ENCODE results near the gene GABRB3.

Gene GABRB3

GRCh38 chr15:26670116-26670515 is 102.8 kb downstream of the GABRB3 start:
- no peak for DNase-seq

DNA sequence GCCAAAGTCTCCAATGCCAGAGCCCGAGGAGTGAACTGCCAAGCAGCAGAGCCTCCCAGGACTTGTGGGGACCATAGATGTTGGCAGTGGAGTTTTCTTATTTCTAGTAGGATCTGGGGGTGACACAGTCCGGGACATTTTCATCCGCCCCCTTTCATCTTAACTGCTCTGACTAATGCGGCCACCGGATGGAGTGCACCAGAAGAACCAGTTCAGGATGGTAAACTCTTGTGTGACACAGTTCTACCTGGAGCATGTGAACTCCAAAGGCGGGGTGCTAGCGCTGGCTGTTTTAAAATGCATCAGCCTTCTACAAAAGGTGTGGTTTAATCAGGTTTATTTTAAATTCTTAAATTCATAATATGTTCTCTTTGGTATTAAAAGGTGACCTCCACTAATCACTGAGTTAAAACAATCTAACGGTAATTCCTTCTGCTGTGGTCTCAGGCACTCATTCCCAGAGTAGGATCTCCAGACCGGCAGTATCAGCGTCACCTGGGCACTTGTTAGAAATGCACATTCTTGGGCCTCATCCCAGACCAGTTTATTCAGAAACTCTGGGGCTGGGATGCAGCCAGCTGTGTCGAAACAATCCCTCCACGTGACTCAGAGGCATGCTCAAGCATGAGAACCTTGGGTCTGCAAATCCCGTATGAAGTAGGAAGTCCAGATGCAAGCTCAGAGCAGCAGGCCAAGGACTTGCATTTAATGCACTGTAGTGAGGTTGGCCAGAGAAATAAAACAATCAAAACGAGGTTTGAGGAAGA is 105.5 kb downstream of the GABRB3 start:
- no peak for DNase-seq

DNA sequence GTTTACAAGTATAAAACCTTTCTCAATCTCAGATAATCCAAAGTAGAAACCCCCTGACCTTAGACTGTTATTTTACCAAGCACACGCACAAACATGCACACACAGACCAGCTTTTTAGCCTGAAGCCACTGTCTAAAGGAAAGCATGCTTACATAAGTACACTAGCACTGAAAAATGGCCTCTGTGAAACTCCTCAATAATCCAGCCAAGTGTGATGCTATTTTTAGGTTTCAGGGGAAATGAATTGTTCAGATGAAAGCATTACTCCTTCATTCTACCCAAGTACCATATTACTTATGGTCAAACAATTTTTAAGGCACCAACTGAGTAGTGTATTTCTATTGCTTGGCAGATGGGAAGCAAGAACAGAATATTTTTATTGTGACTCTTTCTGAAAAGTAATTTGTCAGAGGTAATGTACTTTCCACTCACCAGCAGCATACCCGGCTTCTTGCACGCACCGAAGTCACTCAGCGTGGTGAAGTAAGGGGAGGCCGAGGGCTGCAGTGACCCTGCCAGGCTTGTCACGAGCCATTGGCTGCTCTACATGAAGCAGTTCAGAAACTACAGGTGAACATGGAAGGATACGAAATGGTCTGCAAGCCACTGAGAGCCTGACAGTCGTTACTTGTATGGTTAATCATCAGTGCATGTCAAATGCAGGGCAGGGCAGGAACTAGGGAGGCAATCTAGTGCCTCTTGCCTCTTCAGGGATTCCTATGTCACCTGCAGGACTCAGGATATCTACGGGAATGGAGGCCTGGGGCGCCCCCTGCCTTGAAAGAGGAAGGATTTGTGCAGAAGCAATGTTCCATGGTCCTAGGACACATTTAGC is 106.7 kb downstream of the GABRB3 start:
- DNase-seq, result no peak

DNA sequence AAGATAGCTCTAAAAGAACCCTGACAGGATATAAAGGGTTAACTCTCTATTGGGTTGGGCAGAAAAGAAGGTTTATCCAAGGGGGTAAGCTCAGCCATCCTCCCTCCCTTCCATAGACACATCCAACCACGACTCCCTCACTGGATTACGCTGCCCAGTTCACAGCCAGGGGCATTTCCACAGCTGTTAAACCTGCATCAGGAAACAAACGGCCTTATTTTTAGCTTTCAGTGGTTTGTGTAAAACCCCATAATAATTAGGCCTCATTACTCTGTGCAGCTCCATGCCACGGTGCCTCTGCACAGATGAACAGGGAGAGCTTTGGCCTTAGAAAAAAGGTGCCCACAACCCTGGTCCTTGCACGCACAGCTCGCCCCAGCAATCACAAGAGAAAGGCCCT is 110.6 kb downstream of the GABRB3 start:
- no peak for DNase-seq

DNA sequence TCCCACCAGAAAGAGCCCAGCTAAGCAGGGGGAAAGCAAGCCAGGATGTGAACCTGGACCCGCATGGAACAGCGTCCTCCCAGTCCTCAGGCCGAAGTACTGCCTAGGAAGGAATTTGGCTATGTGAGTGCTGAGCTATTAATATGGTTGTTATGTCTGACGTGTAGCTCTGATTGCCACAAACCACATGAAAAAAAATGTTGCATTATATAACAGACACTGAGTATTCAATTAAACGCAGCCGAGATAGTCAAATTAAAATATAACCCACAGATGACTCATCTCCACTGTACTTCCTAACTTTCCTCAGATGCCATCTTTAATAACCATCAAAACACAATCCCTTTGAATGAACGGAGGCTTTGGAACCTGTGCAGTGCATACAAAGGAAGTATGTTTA is 111.1 kb downstream of the GABRB3 start:
- no peak for DNase-seq

- DNase-seq, result no peak
Measured at GRCh38 chr15:26661107-26661506, 111.8 kb downstream of the GABRB3 start.

- DNase-seq, result no peak
Measured at GRCh38 chr15:26660241-26660640, 112.6 kb downstream of the GABRB3 start.

DNA sequence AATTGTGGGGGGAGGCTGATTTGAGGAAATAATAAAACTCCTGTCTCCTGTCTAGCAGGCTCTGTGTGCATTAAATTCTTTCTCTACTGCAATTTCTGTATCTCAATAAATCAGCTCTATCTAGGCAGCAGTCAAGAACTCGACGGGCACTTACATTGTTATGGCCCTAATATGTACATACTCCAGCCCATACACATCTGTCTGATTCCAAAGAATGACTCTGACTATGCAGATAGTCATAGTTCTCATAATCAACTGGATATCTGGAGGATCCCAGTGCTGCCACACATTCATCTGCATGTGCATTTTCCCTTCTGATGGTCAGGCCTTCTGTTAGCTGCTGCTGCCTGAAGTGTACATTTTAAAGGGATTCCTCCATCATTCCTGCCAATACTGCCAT is 114.6 kb downstream of the GABRB3 start:
- DNase-seq, result no peak

DNA sequence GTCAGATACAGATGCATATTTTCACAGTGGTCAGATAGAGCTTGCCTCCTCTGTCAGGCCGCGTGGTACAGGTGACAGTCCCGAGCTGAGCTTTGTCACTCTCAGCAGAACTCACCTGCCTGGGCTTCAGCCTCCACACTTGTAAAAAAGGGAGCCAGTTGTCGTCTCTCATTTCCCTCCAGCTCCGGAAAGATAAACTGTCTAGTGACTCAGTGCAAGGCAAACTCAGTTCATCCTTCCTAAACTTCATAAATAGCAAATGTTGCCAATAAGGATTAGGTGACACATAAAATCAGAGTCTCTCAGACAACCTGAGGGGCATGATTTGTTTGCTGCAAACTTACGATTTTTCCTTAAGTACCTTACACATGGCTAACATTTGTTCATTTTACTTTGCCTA is 116.8 kb downstream of the GABRB3 start:
- no peak for DNase-seq

- no peak for DNase-seq
Measured at GRCh38 chr15:26651909-26652308, 121.0 kb downstream of the GABRB3 start.

DNA sequence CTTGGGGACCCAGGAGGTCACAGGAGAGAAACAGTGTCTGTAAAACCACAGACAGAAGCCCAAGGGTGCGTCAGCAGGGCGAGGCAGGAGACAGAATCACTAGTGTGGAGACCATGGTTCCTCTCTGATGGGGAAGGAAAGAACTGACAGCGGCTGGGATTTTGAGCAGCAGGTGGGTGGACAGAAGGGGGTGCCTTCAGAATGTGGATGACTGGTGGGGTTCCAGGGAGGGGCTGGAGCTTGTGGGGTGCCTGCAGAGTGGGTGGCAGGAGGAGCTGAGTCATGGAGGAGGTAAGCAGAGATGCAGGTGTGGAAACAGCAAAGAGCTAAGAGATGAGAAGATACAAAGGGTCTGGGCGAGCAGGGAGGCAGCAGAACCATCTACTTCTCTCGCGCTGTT is 124.2 kb downstream of the GABRB3 start:
- no peak for DNase-seq

GRCh38 chr15:26644948-26645347 is 127.9 kb downstream of the GABRB3 start:
- no peak for DNase-seq

DNA sequence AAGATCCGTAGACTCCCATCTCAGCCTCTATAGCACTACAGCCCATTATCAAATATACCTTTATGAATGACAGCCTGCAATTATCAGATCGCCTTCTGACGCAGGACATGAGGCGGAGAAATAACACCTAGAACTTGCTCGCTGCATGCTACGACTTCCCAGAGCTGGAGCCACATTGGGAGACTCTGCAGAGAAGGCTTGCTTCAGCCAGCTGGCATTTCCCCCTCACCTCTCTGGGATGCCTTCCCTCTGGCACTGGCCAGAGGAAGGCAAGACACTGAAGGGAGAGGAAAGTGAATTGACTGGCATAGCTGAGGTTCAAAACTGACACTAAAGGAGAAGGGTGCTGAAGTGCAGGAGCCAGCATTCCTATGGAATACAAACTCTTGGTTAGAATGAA is 131.7 kb downstream of the GABRB3 start:
- no peak for DNase-seq

DNA sequence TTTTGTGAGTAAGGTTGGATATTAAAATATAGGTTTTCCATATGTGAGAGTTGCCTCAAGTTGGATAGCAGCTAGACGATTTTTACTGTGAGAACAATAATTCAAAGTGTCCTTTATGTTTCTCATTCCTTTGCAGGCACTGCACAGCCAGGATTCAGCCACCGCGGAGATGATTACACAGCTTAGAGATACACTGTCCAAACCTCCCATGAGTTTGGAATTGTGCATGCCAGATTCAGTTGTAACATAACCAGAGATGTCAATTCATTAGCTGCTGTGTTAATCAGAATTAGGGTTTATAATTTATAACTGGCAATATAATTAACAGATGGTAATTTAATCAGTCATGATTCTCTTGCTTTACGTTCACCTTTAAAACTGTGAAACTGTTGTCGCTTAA is 132.3 kb downstream of the GABRB3 start:
- DNase-seq, result no peak

DNA sequence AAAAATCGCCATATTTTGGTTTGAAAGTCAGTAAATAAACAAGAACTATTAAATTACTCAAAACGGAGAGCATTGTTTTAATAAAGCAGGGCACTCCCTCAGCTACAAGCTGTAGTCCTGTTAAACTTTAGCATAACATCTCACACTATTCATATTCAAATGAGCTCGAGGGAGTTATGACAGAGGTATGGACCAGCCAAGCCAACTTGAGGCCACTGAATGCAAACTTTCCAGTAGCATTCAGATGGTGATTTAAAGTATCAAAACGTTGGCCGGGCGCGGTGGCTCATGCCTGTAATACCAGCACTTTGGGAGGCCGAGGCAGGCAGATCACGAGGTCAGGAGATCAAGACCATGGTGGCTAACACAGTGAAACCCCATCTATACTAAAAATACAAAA is 132.9 kb downstream of the GABRB3 start:
- DNase-seq, result no peak

GRCh38 chr15:26635614-26636013 is 137.3 kb downstream of the GABRB3 start:
- no peak for DNase-seq

- no peak for DNase-seq
Measured at GRCh38 chr15:26635105-26635504, 137.8 kb downstream of the GABRB3 start.

- no peak for DNase-seq
Measured at GRCh38 chr15:26634319-26634718, 138.5 kb downstream of the GABRB3 start.

DNA sequence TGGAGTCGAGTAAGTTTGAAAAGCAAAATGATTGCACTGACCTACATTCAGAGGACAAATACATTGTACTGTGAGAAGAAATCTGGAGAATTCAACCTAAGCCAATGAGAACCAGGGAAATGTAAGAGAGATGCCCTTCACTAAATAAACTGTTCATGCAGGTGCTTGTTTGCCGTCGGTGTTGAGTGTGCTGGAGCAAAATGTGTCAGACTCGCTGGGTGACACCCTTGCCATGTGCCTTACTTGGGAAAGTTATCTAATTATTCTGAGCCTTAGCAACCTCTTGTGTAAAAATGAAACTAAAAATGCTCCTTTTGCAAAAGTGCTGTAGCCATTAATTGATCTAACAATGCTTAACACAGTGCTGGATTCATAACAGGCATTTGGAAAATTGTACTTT is 140.4 kb downstream of the GABRB3 start:
- DNase-seq, result no peak

DNA sequence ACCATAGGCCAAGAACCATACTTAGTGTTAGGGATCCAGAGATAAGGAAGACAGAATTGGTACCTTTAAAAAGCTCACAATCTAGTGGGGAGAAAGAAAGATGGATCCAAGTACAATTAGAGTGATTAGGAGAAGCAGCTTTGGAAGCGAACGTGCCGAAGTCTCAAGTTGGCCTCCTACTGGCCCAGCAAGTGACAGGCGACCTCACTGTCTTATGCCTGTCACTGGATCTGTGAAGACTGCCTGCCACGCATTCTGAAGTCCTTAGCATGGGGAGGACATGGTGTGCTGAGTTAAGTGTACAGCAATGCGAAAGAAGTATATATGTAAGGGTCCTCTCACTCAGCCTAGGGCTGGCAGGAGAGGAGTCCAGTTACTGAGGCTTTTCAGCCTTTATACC is 141.0 kb downstream of the GABRB3 start:
- DNase-seq, result no peak

GRCh38 chr15:26630857-26631256 is 142.0 kb downstream of the GABRB3 start:
- no peak for DNase-seq

DNA sequence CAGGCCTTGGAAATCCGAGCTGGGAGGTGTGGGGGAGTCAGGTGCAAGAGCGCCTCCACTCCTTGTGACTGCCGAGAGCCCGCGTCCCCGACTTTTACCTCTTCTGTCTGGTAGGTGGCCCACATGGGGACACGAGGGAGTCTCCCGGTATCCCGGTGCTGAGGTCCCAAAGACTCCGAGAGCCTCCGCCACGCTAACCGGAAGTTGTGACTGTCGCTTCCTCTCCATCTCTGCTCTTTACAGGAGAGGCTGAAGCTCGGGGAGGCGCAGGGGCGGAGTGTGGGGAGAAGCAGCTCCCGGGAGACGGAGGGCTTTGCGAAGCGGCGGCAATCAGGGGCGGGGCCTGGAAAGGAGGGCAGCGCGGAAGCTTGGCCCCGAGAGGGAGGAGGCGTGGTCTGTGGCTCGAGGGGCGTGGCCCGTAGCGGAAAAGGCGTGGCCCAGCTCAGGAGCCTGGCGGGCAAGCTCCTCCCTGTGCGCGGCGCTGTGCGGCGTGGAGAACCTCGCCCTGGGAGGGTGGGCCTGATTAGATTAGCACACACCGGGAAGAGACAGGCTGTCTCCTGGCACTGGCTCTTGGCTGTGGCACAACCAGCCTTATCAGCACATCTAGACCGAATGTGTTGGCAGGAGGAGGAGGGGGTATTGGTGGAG is 143.9 kb downstream of the GABRB3 start:
- peak; percentile 31 for DNase-seq

DNA sequence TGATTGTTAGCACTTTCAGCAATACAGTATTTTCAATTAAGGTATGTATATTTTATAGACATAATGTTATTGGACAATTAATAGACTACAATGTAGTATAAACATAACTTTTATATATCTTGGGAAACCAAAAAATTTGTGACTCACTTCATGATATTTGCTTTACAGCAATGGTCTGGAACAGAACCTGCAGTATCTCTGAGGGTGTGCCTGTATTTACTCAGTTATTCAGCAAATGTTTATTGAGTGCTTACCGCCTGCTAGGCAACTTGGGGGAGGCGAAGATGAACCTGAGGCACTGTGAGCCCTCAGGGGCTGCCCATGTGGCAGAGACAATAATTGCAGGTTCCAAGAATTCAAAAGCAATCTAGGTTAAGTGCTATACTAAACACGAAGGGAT is 144.8 kb downstream of the GABRB3 start:
- DNase-seq, result no peak

- DNase-seq, result no peak
Measured at GRCh38 chr15:26624128-26624527, 148.7 kb downstream of the GABRB3 start.

All from kidney glomerular epithelial cell (primary cell).